ENCODE data around the gene IL1RAP. TPM values are rescaled to one million over a fixed set of nuclear protein-coding genes. Genes with fewer than 3 reads are reported as not detected.
"Not testable (repeated sequence)": the region's sequence is repeated elsewhere in the genome, so short reads cannot be mapped to it uniquely, and the experiment has no call there.

Gene IL1RAP
- total RNA-seq, 1 experiment from 2014 or later: 6.8 TPM

DNA sequence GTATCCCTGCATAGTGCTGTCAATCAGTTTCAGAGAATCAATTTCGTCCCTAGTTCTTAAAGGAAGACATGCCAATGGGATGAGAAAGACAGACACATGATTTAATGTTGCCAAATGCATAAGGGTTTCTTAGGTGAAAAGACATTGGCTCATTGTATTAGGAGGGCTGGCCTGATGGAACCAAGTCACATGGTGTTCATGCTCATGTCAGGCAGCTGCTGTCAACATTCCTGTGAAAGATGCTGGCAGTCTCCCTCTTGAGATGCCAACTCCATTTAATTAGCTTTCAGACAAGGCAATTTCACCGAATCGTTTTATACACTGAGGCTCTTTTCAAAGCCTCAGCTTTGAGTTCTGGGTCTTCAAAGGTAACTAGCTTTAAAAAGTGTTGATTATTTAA, 16.1 kb upstream of the IL1RAP start:
- H3K4me3 ChIP-seq: no peak overlapping the region
- no peaks in the 10 kb centered on the region for H3K4me1 ChIP-seq
- H3K27ac ChIP-seq: no peak overlapping the region
- H3K36me3 ChIP-seq: no peaks in the 10 kb centered on the region
- DNase-seq: peak; percentile 19 to 41
- H3K27me3 ChIP-seq: no peaks in the 10 kb centered on the region
- no peaks in the 10 kb centered on the region for H3K9me3 ChIP-seq (replicated peaks)

DNA sequence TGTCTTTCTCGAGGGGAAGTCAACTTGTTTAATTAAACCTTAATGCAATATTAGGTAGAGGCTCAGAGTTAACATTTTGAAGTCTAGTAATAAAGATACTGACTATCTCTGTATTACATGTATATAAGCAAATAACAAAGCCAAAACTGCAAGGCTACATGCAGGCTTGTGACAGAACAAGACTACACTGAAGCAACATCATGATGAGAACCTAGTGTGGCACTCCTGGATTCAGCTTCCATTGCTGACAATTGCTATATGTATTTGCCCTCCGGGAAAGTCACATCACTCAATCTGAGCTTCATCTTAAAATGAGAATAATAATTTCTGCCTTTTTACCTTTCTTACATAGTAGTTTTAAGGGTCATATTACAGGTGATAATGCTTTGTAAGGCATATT, 15.6 kb upstream of the IL1RAP start:
- Histone ChIP-seq H3K36me3 (no peaks in the 10 kb centered on the region), H3K27ac (no peak overlapping the region), H3K4me3 (no peak overlapping the region), H3K9me3 (replicated peaks) (no peaks in the 10 kb centered on the region), H3K27me3 (no peaks in the 10 kb centered on the region), H3K4me1 (no peaks in the 10 kb centered on the region)
- no peak for DNase-seq

DNA sequence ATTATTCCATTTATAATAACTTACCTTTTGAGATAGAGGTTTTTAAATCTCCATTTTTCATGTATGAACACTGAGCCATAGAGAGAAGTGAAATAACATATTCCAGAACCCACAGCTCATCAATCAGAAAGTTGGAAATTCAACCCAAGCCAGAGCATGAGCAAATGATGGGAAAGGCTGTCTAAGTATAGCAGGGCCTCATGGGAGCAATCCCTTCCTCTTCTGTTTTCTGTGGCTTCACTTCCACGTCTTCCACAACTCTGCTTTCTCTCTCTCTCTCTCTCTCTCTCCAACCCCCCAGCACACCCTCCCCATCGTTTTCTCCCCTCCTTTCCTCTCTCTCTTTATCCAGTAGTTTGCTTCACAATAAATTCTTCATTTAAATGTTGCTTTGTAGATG, 14.8 kb upstream of the IL1RAP start:
- H3K4me1 ChIP-seq: no peaks in the 10 kb centered on the region
- no peaks in the 10 kb centered on the region for H3K36me3 ChIP-seq
- H3K27me3 ChIP-seq: no peaks in the 10 kb centered on the region
- H3K9me3 ChIP-seq (replicated peaks): no peaks in the 10 kb centered on the region
- no peak overlapping the region for H3K4me3 ChIP-seq
- H3K27ac ChIP-seq: no peak overlapping the region
- no peak for DNase-seq

DNA sequence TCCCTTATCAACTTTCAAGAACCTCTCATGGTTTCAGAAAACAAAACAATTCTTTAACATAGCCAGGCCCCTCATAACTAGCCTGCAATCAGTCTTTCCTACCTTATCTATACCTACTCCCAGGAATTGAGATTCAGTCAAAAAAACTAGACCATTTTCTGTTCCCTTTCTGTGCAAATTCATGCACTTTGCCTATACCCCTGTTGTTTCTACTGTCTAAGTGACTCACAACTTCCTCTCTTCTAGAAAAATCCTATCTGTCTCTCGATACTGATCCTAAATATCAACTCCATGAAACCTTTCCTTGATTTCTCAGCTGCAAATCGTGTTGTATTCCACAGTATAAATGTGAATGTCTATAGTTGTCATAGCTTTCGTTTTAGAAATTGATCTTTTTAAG, 10.9 kb upstream of the IL1RAP start:
- no peaks in the 10 kb centered on the region for H3K36me3 ChIP-seq
- H3K27me3 ChIP-seq: no peaks in the 10 kb centered on the region
- no peak overlapping the region for H3K4me3 ChIP-seq
- no peak for DNase-seq
- no peaks in the 10 kb centered on the region for H3K9me3 ChIP-seq (replicated peaks)
- no peaks in the 10 kb centered on the region for H3K4me1 ChIP-seq
- no peak overlapping the region for H3K27ac ChIP-seq

DNA sequence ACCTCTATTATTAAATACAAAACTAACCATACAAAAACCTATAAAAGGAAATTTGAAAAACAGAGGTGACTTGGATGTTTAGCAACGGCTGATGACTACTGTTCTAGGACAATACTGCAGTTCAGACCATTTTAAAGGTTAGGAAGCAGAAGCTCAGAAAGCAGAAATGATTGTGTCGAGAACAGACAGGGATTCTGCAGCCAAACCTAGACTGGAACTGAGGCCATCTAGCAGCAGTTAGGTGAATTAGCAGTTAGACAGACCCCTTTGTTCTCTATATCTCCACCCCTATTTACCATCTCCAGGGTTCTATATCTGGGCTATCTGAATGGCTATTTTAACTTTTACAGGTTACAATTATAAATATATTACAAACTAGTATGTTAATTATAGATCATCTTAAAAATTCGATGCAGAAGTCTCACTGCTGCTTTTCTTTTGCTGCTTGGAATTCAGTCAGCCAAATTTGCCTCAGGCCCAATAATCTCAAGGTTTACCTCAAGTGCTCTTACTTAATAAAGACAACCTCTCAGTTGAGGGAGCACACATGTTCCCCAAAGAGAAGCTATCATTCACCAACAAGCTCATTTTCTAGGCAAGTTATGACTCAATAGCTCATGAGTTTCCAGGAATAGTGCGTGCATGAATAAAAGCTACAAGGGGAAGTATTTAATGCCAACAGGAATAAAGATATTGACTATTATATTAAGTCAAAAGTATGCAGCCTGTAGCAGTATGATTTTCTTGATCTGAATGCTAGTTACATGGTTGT, 9.3 kb upstream of the IL1RAP start:
- peak in 1 of 2 experiments; percentile 2 for DNase-seq
- no peak overlapping the region for H3K27ac ChIP-seq
- no peaks in the 10 kb centered on the region for H3K27me3 ChIP-seq
- H3K4me1 ChIP-seq: no peaks in the 10 kb centered on the region
- no peaks in the 10 kb centered on the region for H3K36me3 ChIP-seq
- no peaks in the 10 kb centered on the region for H3K9me3 ChIP-seq (replicated peaks)
- no peak overlapping the region for H3K4me3 ChIP-seq

DNA sequence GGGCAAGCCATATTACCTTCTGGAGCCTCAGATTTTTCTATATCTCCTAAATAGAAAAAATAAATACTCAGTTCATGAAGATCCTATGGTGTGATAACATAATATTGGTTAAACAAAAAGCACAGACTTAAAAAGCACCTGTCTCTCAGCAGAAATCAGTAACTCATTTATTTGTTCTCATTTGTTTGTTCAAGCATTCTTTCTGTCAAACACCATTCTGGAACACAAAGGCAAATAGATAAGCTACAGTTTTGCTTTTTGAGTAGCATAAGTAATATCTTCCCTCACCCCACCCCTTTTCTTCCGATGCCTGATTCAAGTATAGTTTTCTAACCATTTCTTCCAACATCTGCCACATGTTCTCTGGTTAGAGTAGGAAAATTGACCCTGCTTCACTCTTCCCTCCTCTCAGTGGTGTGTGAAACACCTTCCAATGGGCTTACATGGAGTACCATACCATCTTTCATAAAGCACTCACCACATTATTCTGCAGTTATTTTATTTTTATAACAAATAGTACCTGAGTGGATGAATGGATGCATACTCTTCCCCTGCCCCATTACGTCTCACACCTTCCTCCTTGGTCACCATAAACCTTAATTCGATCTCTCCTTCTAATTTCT, 8.4 kb upstream of the IL1RAP start:
- Histone ChIP-seq H3K4me1 (no peaks in the 10 kb centered on the region), H3K9me3 (replicated peaks) (no peaks in the 10 kb centered on the region), H3K27ac (no peak overlapping the region), H3K36me3 (no peaks in the 10 kb centered on the region), H3K27me3 (no peaks in the 10 kb centered on the region), H3K4me3 (no peak overlapping the region)
- DNase-seq: no peak

DNA sequence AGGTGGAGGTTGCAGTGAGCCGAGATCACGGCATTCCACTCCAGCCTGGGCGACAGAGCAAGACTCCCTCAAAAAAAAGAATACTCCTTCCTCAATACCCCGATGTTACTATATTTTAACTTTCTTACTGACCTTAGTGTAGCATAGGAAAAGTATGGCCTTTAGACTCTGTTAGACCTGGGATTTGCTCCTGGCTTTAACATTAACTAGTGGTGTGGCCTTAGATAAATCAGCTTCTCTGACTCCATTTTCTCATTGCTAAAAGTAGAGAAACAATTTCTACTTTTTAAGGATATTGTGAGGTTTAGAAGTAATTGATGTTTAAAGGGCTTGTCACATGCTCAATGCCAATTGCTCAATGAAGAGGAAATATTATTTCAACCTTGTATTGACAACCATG, 7.6 kb upstream of the IL1RAP start:
- Histone ChIP-seq H3K4me3 (no peak overlapping the region), H3K4me1 (no peaks in the 10 kb centered on the region), H3K36me3 (no peaks in the 10 kb centered on the region), H3K27me3 (no peaks in the 10 kb centered on the region), H3K9me3 (replicated peaks) (no peaks in the 10 kb centered on the region), H3K27ac (no peak overlapping the region)
- no peak for DNase-seq

DNA sequence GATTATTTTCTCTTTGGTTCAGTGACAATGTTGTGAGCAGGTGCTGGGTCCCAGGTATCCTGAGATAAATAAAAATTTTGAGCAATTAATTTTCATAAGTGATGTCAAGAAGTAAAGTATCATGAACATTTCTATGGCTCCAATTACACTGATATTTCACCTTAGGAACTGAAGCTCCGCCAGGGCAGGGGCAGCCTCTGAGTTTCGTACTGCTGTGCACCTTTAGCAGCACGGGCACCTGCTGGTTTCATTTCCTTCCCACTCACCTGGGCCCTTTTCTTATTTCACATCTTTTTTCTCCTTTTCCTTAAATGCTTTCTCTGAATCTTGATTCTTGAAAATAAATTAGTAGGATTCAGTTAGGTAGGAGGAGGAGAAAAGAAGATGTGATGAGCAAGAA, 1.2 kb upstream of the IL1RAP start:
- Histone ChIP-seq H3K4me1 (no peaks in the 10 kb centered on the region), H3K27me3 (no peaks in the 10 kb centered on the region), H3K36me3 (no peaks in the 10 kb centered on the region), H3K9me3 (replicated peaks) (no peaks in the 10 kb centered on the region), H3K27ac (no peak overlapping the region), H3K4me3 (no peak overlapping the region)
- no peak for DNase-seq

DNA sequence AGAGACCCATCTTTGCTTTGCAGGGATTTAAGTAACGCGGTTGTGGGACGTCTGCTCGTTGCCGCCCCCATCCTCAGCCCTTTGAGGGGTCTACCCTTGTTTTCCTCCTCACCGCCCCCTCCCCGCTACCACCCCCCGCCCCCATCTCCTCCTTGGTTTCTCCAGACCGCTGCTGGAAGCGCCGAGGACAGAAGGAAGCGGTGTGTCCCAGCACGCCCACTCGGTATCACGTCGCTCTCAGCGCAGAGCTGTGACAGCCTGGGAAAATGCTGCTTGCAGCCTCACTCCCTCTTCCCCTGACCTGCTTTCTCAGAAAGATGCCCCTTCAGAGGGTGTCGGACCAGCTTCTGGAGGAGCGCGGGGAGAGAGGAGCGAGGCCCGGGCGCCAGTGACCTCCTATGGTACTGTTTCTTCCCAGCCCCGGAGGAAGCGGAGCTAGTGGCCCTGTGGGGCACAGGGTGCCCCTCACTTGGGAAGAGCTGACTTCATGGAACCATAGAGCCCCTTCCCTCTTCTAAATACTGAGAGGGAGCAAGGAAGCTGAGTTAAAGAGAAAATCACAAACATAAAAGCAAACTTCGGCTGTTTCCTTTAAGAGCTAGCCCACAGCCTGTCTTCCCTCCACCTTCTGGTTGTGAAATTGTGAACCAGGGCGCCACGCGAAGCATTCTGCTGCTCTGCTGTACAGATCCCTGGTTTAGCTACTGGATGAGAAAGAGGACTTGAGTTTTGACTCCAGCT, 698 bp downstream of the IL1RAP start:
- Histone ChIP-seq H3K4me1 (no peaks in the 10 kb centered on the region), H3K27ac (no peak overlapping the region), H3K36me3 (no peaks in the 10 kb centered on the region), H3K4me3 (peak overlapping the region; percentile 78), H3K27me3 (no peaks in the 10 kb centered on the region), H3K9me3 (replicated peaks) (no peaks in the 10 kb centered on the region)
- DNase-seq: peak; percentile 17 to 36

DNA sequence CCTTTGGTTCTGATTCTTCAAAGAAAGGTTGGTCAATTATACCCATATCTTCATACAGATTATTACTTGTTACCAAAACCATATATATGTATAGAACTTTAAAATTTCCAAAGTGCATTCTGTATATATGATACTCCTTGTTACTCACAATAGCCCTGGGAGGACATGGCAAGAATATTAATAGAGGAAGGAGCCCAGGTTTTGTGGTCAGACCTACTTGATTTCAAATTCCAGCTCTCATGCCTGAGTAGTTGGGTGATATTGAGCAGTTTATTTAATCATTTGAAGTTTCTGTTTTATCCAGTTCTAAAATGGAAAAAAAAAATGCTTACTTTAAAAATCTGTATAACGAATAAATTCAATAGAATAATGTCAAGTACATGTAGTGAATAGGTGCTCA, 2.5 kb downstream of the IL1RAP start:
- no peak for DNase-seq

DNA sequence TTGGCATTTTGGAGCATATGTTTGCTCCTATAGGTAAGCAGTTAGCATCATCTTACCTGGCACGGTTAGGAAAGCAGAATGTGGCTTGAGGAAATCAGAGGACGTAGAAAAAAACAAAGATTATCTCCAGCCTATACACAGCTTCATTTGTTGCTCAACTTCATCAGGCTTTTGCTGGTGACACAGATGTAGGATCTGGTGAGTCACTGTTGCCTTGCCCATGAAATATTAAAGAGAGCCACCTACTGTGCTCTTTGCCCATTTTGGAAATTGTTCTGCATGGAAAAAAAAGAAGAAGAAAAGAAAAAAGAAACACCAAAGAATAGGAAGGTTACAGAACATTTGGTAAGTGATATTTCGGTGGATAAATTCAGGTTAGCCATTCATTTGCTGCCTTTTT, 3.8 kb downstream of the IL1RAP start:
- H3K27ac ChIP-seq: no peak overlapping the region
- no peak overlapping the region for H3K4me3 ChIP-seq
- H3K27me3 ChIP-seq: no peaks in the 10 kb centered on the region
- DNase-seq: no peak
- no peaks in the 10 kb centered on the region for H3K9me3 ChIP-seq (replicated peaks)
- H3K36me3 ChIP-seq: no peaks in the 10 kb centered on the region
- no peaks in the 10 kb centered on the region for H3K4me1 ChIP-seq

More for the DNA sequence above, 2.5 kb downstream of the IL1RAP start:
- no peaks in the 10 kb centered on the region for H3K36me3 ChIP-seq
- no peaks in the 10 kb centered on the region for H3K4me1 ChIP-seq
- H3K27me3 ChIP-seq: no peaks in the 10 kb centered on the region
- no peaks in the 10 kb centered on the region for H3K9me3 ChIP-seq (replicated peaks)
- H3K4me3 ChIP-seq: no peak overlapping the region
- no peak overlapping the region for H3K27ac ChIP-seq

DNA sequence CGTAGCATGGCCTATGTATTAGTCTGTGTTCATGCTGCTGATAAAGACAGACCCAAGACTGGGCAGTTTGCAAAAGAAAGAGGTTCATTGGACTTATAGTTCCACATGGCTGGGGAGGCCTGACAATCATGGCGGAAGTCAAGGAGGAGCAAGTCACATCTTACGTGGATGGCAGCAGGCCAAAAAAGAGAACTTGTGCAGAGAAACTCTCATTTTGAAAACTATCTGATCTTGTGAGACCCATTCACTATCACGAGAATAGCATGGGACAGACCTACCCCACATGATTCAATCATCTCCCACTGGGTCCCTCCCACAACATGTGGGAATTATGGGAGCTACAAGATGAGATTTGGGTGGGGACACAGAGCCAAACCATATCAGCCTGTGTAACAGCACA, 4.6 kb downstream of the IL1RAP start:
- not testable (repeated sequence) for H3K36me3 ChIP-seq; DNase-seq; H3K27me3 ChIP-seq; H3K4me3 ChIP-seq; H3K27ac ChIP-seq; H3K4me1 ChIP-seq; H3K9me3 ChIP-seq (replicated peaks)

DNA sequence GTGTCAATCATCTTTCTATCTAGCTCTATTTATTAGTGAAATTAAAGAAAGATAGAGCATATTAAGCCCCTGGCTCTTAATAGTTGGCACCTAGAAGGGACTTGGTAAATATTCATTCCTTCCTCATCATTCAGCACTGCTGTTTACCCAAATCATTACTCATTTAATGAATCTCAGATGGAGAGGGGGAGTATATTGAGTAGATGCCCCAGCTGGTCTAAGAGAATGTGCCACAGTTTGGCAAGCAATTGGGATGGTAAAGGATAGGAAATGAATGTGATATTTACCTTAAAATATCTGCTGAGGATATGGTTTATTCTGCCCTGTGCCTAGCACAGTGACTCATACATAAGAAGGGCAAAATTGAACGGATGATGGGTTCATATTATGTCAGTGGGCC, 6.0 kb downstream of the IL1RAP start:
- no peak overlapping the region for H3K27ac ChIP-seq
- no peaks in the 10 kb centered on the region for H3K4me1 ChIP-seq
- no peaks in the 10 kb centered on the region for H3K27me3 ChIP-seq
- H3K4me3 ChIP-seq: no peak overlapping the region
- DNase-seq: no peak
- H3K9me3 ChIP-seq (replicated peaks): no peaks in the 10 kb centered on the region
- H3K36me3 ChIP-seq: no peaks in the 10 kb centered on the region

DNA sequence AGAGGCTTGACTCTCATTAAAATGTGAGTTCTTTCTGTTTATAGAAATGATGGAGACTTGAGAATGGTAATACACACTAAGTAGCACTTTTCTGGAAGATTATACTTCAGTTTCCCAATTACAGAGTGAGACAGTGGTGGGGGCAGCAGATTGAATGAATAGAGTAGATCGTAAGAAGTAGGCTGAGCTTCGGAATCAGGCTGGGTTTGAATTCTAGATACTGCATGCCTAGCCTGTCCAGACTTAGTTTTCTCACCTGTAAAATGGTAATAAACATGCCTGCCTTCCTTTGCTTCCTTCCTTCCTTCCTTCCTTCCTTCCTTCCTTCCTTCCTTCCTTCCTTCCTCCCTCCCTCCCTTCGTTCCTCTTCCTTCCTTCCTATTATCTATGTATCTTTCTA, 8.1 kb downstream of the IL1RAP start:
- no peak for DNase-seq
- H3K27me3 ChIP-seq: no peaks in the 10 kb centered on the region
- H3K4me3 ChIP-seq: no peak overlapping the region
- no peak overlapping the region for H3K27ac ChIP-seq
- no peaks in the 10 kb centered on the region for H3K36me3 ChIP-seq
- no peaks in the 10 kb centered on the region for H3K4me1 ChIP-seq
- no peaks in the 10 kb centered on the region for H3K9me3 ChIP-seq (replicated peaks)

DNA sequence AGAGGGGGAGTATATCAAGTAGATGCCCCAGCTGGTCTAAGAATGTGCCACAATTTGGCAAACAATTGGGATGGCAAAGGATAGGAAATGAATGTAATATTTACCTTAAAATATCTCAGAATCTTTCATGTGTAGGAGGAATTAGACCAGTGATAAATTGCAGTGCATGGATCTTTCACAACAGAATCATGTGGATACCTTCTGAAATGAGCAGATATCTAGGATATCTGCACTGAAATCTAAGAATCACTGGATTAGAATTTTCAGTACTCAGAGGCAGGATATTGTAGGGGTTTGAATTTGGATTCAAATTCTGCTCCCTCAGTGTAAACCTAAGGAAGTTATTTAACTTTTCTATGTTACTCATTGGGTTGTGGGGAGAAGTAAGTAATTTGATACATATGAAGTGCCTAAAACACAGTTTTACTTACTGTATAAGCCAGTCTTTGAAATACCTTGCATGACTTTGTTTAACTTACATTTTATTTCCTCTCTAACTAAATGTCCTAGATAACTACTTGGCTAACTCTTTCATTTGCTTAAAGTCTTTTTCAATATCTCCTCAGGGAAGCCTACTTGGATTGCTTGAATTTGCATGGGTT, 8.8 kb downstream of the IL1RAP start:
- H3K9me3 ChIP-seq (replicated peaks): no peaks in the 10 kb centered on the region
- H3K4me3 ChIP-seq: no peak overlapping the region
- no peaks in the 10 kb centered on the region for H3K36me3 ChIP-seq
- DNase-seq: no peak
- no peaks in the 10 kb centered on the region for H3K27me3 ChIP-seq
- no peak overlapping the region for H3K27ac ChIP-seq
- no peaks in the 10 kb centered on the region for H3K4me1 ChIP-seq

Data from SJCRH30 (cell line).